Posterior vena cava (tissue), 2 donors: ENCODE data around the gene PRKAG2. TPM values are rescaled to one million over a fixed set of nuclear protein-coding genes. Genes with fewer than 3 reads are reported as not detected.

ENCODE experiments used
- DNase-seq: peaks from one replicate; pipeline ENCODE4 v3.0.0-alpha.2; 2020; ENCODE audit warnings: low spot score
- intact Hi-C, 2 donors: fragments of 100-400 bp; cut with DNase I; formaldehyde crosslinking; loops; one replicate each; pipeline versions ENCODE4 v1.14.1 to v1.14.2; 2022 to 2023
- total RNA-seq, 2 donors: library from RNA; stranded (reverse); fragmentation: NEBNext Ultra II Directional; extraction: Animal tissue kit (Norgen Biotek cat#: 25700); gene quantifications; one replicate each; pipeline ENCODE4 v1.2.1, GENCODE V29; 2021
- donor health status: DM: yes; HTN: yes; CAD: no.
- donor health status: DM: yes; HTN: yes; CAD: no.

PRKAG2 gene
- total RNA-seq, 2 donors from 2014 or later, result 91.8 to 94.2 TPM

DNA sequence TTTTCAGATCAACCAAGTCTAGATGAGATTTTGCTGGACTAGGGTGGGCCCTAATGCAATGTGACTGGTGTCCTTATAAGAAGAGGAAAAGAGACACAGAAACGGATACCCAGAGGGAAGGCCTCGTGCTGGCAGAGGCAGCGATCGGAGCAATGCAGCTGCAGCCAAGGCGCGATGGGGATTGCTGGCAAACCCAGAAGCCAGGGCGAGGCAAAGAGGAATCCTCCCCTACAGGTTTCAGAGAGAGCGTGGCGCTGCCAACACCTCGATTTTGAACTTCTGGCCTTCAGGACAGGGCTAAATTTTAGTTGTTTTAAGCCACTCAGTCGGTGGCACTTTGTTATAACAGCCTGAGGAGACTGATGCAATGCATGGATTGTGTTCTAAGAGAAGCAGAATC, 200.2 kb downstream of the PRKAG2 start:
- intact Hi-C loops, result loop anchor here in 1 of 2 donors (10.0 kb wide), 1 partner anchor 978 kb away; no protein-coding TSS in a partner anchor
- DNase-seq, result no peak

DNA sequence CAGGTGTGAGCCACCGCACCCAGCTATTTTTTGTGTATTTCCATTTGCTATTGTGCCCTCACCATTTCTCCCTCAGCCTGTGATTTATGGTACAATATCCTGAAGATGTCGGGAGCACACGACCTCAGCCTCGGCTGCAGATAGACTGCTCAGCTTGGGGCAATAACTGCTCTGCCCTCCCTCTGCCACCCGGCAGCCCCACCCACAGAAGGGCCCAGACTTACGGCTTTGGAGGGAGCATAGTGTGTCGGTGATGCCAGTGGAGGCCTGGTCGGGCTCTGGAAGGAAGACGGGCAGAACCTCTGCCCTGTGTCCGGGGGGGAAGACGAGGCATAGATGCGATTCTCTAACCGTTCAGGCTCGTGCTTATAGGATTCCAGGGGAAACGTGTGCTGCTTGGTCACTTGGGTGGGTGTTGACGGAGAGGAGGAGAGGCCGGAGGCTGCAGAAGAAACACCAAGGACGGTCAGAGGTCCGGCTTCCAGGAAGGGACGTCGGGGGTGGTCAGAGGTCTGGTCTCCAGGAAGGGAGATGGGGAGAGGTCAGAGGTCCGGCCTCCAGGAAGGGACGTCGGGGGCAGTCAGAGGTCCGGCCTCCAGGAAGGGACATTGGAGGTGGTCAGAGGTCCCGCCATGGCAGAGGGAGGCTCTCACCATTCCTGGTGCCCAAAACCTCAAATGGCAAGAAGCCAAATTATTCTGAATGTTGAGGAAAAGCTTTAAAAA, 201.6 kb downstream of the PRKAG2 start:
- DNase-seq, result no peak
- intact Hi-C loops, result loop anchor here in 1 of 2 donors (10.0 kb wide), 1 partner anchor 979 kb away; no protein-coding TSS in a partner anchor

DNA sequence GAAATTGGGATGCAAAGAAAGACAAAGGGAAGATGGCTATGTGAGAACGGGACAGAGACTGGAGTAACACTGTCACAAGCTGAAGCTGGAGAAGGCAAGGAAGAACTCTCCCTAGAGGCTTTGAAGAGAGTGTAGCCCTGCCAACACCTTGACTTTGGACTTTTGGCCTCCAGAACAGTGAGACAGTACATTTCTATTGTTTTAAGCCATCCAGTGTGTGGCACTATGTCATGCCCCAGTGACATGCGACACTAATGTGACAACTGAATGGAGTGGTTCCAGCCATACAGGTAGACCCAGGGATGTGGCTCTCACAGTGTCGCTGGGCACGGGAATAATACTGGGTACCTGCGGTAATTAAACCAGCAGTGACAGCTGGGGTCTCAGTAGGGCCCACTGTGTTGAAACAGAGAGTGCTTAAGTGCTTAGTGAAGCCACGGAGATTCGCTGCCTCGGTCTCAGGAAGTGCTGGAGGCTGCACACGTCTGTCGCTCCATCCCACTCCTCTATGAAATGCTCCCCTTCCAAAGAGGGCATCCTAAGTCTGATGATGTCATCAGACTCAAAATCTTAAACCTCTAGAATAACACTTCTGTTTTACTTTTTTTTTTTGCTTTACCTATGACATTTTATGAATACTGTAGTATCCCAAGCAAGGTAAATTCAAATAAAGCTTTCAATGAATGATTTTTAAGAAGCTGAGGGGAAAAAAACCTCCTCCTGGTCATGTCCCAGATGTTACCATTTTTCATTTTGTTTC, 202.6 kb downstream of the PRKAG2 start:
- intact Hi-C loops, result loop anchor here in 1 of 2 donors (10.0 kb wide), 1 partner anchor 980 kb away; no protein-coding TSS in a partner anchor
- DNase-seq, result no peak

DNA sequence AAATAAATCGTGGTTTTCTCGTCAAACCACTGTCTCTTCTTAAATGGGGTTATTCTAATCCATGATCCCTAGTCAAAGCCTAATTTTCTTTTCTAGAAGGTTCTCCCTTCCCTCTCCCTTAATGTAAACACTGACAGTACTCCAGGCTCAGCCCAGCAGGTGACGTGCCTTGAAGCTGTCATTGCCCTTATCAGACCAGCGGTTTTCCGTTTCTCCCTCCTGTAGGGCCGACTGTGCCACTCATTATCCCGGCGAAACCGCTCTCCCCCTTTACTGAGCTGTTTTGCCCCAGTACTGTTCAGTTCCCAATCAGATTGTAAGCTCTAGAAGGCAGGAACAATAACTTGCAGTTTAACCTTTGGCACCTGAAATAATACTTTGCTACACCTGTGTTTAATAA, 203.7 kb downstream of the PRKAG2 start:
- DNase-seq, result no peak
- intact Hi-C loops, result loop anchor here in 1 of 2 donors (10.0 kb wide), 1 partner anchor 982 kb away; no protein-coding TSS in a partner anchor

DNA sequence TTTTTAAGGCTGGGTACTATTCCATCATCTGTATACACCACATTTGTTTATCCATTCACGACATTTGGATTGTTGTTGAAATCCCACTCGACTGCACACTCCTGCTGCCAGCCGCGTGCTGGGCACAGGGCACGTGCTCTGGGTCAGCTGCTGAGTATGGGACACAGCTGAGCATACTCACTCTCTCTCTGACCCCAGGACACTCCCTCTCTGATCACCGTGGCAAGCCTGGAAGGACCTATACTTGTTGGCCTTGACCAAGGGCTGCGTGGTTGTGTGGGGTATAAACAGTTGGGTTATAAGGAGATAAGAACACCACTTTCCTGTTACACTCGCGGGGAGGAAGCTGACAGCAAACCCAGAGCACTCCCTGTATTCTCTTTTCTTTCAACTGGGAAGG, 204.2 kb downstream of the PRKAG2 start:
- intact Hi-C loops, result loop anchor here in 1 of 2 donors (10.0 kb wide), 1 partner anchor 982 kb away; no protein-coding TSS in a partner anchor
- no peak for DNase-seq

DNA sequence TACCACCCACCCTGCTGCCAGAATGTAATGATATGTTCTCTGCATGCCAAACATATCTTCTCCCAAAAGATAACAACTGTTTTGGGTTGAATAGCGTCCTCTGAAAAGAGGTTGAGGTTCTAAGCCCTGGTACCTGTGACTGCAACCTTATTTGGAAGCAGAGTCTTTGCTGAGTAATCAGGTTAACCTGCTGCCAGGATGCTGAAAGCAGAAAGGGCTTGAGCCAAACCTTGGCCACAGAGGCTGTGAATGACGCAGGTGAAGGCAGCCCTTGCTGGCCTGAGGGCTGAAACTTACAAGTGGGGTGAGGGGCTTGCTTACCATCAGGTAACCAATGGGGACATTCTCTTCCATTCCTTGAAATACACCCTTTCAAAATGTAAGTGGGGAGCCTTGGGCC, 205.4 kb downstream of the PRKAG2 start:
- intact Hi-C loops, result loop anchor here in 1 of 2 donors (10.0 kb wide), 1 partner anchor 983 kb away; no protein-coding TSS in a partner anchor
- DNase-seq, result no peak

DNA sequence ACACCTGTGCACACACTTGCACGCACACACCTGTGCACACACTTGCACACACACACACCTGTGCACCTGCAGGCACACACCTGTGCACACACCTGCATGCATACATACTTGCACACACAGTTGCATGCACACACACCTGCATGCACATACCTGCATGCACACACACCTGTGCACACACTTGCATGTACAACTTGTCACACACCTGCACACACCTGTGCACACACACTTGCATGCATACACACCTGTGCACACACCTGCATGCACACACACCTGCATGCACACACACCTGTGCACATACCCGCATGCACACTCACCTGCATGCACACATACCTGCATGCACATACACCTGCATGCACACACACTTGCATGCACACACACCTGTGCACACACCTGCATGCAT, 207.2 kb downstream of the PRKAG2 start:
- intact Hi-C loops, result loop anchor here in 1 of 2 donors (10.0 kb wide), 1 partner anchor 985 kb away; no protein-coding TSS in a partner anchor
- no peak for DNase-seq

DNA sequence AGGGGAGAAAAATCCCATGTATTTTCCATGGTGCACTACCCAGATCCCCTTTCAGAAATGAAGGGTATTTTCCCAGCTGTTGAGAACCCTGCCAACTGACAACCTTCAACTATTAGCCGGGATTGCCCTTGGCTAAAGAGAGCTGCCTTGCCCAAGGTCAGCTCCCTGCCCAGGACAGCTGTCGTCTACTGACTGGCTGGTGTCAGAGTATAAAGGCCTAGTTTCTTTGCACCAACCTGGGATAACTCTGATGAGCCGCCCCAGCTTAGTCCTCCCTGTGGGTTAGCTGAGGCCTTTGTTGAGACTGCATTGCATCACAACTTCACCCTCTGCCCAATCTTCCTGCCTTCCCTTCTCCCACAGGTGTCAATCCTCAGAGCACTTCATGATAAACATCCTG, 210.0 kb downstream of the PRKAG2 start:
- no peak for DNase-seq
- intact Hi-C loops, result no loop called here

DNA sequence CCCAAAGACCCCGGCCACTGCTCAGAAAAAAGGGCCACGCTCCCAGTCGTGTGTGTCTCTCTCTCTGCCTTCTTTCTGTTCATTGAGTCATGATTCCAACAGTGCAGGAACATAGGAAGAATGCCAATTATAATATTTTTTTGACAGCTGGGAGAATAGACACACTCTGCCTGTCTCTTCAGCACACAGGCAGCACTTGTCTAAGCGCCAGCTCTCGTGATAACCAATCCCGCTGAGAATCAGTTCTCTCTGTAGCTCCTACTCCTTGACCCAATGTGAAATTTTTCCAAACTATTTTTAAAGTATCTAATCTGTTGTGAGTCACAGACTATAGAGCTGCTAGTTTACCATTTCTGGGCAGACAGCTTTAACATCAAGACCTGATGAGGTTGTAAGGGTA, 211.5 kb downstream of the PRKAG2 start:
- no peak for DNase-seq
- intact Hi-C loops, result no loop called here

DNA sequence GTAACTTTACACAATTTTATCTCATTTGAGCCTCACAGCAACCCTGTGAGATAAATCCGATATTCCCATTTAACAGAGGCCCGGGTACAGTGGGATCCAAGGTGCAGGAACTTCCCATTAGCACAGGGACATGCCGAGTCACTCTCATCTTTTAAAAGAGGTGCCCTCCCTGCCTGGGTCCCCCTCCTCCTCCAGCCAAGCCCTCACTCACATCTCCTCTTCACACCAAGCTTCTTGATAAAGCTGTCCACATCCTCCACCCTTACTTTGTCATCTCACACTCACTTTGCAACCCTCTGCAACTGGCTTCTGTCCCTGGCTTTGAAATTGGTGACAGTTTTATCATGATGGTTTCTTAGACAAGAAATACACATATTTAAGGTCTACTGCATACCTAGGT, 212.6 kb downstream of the PRKAG2 start:
- intact Hi-C loops, result no loop called here
- DNase-seq, result no peak

DNA sequence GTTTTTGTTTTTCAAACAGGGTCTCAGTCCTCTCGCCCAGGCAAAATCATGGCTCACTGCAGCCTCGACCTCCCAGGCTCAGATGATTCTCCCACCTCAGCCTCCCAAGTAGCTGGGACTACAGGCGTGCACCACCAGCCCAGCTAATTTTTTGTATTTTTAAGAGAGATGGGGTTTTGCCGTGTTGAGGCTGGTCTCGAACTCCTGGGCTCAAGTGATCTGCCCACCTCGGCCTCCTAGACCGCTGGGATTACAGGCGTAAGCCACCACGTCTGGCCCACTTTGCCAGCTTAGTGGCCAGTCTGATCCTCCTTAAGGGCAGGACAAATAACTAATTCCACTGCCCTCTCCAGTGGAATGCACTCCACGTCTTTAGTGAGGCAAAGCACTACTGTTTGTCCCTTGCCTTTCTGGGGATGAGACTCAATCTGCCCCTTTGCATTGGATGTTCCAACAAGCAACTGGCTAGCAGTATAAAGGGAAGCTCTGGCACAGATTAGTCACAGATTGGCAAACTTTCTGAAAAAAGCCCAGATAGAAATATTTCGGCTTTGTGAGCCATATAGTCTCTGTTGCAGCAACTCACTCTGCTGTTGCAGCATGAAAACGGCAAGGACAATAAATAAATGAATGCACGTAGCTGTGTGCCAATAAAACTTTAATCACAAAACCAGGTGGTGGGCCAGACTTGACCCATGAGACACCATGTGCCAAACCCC, 213.4 kb downstream of the PRKAG2 start:
- intact Hi-C loops, result no loop called here
- no peak for DNase-seq

DNA sequence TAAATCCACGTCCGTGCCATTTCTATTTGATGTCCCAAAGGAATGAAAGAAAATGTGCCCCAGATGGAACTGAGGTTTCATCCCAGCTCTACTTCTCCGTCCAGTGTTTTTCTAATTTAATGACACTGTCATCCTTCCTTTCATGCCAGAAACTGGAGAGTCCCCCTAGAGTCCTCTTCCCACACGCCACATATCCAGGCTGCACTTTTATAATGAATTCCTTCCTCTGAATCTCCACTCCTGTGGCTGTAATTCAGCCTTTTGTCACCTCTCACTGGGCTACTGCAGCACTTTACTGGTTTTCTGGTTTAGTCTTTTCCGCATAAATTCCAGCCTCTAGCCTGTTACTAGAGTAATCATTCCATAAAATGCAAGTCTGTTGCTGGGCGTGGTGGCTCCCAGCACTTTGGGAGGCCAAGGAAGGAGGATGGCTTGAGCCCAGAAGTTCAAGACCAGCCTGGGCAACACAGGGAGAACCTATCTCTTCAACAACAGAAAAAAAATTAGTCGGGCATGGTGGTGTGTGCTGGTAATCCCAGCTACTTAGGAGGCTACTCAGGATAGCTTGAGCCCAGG, 214.6 kb downstream of the PRKAG2 start:
- DNase-seq, result no peak
- intact Hi-C loops, result no loop called here

DNA sequence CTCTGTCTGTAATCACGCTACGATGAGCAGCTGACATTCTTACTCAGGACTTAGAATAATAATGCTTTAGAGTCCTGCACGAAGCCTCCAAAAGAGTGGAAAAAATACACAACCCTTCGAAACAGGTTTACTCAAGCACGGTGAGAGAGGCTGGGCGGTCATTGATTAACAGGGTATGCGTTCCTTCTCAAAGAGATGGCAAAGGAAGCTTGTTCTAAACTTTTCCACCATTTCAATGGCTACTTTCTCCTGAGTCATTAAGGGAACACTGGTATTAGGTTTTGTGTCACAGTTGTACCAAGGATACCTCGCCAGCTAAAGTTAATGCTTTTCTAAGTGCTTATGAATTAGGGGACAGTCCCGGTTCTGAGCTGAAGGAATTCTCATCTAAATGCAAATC, 215.3 kb downstream of the PRKAG2 start:
- intact Hi-C loops, result no loop called here
- DNase-seq, result no peak

DNA sequence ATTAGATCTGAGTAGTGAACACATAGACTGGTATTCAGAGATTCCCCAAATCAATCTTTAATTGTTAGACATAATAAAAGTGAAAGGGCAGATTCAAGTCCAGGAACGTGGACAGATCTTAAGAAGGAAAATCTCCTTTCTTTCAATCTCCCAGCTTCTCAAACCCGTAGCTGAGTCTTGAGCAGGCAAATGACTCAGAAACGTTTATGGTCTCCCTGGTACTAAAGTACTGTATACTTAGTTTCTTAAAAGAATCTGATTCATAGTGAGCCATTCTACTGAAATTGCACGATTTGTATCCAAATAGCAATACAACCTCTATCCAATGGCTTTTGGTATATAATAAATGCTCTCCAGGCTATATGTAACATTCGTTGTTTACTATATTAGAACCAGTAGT, 216.8 kb downstream of the PRKAG2 start:
- intact Hi-C loops, result no loop called here
- DNase-seq, result no peak

DNA sequence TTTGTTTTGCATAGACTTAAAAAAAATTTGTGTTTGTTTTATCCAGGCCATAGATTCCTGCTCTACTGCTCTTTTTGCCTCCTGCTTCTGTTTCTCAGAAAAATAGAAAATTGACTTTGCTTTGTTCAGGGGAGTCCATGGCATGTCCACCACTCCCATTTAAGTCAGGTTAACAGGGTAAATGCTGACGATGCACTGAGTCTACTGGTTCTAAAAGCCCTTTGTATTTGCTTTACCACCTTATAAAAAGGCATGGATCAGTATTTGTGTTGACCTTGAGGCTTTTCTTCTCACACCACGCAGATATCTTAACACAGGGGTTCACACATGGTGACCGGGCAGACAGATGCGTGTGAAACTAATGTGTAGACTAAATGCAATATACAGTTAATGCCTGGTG, 217.7 kb downstream of the PRKAG2 start:
- DNase-seq, result no peak
- intact Hi-C loops, result no loop called here

DNA sequence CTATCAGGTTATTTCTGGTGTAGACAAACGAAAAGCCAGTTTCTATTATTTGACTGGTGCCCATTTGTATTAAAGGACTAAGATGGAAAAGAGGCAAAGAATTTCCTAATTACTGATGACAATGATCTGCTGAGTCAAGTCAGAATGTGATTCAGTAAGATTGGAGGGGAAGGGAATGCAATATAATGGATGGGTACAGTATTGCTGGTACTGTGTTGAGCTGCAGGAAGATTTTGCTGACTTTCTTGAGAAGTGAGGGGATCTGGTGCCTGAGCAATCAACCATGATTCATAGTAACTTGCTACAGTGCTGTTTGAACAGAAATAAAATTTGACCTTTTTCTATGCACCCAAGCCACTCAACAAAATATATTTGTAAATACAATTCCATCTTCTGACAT, 218.1 kb downstream of the PRKAG2 start:
- intact Hi-C loops, result no loop called here
- DNase-seq, result no peak

DNA sequence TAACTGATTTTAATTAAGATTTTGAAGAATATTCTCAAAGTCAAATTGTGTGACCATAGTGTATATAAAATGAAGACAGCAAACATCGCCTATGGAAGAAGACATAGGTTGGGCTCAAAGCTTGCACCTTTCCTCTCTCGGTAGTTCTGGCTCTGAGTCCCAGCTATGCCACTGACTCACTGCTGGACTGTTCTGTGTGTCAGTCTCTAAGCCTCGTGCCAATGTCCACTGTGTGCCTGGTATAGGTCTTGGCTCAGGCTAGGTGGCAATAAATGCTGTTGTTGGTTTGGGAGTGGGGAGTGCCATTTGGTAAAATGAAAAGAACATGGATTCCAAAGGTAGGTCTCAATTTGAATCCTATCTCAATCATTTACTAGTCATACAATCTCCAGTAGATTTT, 219.7 kb downstream of the PRKAG2 start:
- intact Hi-C loops, result no loop called here
- DNase-seq, result no peak

DNA sequence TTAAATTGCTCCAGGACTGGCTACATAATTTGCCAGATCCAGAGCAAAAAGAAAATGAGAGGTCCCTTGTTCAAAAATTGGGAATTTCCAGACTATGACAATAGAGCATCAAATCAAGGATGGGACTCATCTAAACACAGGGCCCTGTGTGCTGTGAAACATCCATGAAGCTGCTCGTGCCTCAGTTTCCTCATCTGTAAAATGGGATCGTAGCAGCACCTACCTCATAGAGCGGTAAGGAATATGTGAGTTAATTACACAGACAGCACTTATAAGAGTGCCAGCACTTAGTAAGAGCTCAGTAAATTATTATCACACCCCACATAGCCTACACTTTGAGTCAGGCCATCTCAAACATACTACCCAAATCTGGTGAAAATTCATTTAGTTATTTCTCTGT, 221.4 kb downstream of the PRKAG2 start:
- no peak for DNase-seq
- intact Hi-C loops, result no loop called here

DNA sequence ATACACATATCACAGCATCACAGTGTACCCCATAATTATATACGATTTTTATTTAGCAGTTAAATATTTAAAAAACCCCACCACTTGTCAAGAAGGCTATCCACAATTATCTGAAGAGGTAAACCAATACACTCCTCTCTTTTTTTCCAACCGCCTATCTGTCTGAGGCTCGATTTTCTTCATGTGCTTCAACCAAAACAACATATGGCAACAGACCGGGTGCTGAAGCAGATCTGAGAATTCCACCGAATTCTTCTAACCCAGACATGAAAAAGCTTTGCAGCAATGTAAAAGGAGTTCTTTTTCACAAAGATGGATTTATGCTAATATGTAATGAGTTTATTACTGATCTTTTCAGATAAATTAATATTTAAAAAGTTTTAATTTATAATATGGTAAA, 224.8 kb downstream of the PRKAG2 start:
- no peak for DNase-seq
- intact Hi-C loops, result no loop called here

DNA sequence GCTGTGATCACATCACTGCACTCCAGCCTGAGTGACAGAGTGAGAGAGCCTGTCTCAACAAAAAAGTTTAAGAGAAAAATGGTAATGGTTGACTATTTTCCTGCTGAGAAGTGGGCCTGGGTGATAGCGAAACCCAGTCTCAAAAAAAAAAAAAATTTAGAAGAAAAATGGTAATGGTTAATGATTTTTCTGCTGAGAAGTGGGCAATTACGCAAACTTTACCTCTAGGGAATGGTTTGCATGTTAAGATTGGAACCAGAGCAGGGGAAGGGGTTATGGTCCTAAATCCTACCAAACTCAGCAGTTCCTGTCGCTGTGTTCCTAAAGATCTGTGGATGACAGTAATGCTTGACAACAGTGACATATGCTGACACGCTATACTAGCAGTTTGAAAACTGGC, 226.8 kb downstream of the PRKAG2 start:
- intact Hi-C loops, result no loop called here

More for the DNA sequence above, 226.8 kb downstream of the PRKAG2 start:
- no peak for DNase-seq
